PFSK-1 (cell line): ENCODE data around the gene OSTN.

ENCODE experiments used
- POLR2AphosphoS5 ChIP-seq: IDR thresholded peaks from 2 replicates; pipeline ENCODE4 v1.6.1; 2012; ENCODE audit warnings: low read depth, mild to moderate bottlenecking, control low read depth, low read length, moderate library complexity
- REST ChIP-seq, 2 experiments: IDR thresholded peaks; 2 replicates each; pipeline versions ENCODE4 v1.6.1 to v1.8.0; 2011 to 2012; ENCODE audit warnings: low read depth in 2 of 2, low read length in 2 of 2, control low read depth in 1 of 2, inconsistent platforms in 1 of 2, mild to moderate bottlenecking in 1 of 2, moderate library complexity in 1 of 2; ENCODE audit not compliant: insufficient read depth in 1 of 2

GRCh38 chr3:191257286-191257685, 58.2 kb downstream of the OSTN start:
- TF ChIP-seq POLR2AphosphoS5 (no peak), REST (IDR thresholded peaks at IDR 0.05; ENCODE audit: insufficient read depth in 1 of 2, low read depth in 2 of 2, low read length in 2 of 2) (no peak)
